Hypothalamus (tissue), 51 donors: ENCODE data around the gene ITGB1BP1.
A peak's percentile ranks its signal among the peaks of the same experiment; 100 is the strongest.

Source experiments
- DNase-seq, 51 donors: peaks; one replicate each; lab custom pipeline; 2025; lab: John Stamatoyannopoulos, UW

ITGB1BP1 gene

DNA sequence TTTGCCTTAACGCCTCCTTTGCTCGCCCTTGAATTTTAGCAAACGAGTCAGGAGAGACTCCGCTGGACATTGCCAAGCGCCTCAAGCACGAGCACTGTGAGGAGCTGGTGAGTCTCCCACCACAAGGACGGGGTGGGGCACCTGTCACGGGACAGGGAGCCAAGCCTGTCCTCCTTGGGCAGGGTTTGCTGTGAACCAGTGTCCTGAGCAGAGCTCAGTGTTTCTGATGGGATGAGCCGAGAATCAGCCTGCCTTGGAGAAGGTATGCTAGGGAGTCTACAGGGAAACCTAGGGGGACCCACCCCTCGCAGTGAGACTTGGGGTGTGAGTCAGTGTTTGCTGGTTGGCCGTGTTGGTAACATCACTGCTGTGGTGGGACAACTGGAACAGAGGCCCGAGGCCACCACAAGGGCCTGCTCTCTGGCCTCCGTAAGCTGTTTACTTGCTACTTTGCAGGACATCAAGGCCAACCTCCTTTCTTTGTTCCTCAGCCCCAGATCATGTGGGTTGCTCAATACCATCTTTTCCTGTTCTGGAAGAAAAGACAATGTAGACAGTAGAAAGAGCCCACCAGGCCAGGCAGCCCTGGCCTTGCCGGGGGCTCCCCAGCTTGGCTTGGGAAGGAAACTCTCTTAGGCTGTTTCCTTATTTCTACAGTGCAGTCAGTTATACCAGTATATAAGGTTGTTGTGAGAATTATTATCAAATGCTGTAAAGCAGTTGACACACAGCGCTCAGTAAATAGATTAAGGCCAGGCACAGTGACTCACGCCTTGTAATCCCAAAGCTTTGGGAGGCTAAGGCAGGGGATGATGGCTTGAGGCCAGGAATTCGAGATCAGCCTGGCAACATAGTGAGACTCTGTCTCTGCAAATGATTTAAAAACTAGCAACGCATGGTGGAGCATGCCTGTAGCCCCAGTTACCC, 42.4 kb downstream of the ITGB1BP1 start:
- DNase-seq, result peak in 1 of 51 donors; percentile 22

DNA sequence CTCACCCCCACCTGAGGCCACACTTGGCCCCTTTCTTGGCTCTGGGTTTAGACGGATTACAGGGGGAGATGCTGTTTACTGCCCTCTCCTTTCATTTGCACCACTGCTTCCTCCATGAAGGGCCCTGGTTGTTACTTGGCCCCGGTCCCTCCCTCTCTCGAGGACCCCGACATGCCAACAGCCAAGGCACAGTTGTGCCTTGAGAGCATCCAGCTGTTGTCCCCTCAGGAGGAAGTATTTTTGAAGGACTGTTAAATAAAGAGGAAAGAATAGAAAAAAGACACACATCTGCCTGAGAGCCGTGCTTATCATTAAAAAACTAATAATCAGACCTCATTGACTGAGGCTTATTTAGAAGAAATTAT, 44.0 kb downstream of the ITGB1BP1 start:
- no peak for DNase-seq

DNA sequence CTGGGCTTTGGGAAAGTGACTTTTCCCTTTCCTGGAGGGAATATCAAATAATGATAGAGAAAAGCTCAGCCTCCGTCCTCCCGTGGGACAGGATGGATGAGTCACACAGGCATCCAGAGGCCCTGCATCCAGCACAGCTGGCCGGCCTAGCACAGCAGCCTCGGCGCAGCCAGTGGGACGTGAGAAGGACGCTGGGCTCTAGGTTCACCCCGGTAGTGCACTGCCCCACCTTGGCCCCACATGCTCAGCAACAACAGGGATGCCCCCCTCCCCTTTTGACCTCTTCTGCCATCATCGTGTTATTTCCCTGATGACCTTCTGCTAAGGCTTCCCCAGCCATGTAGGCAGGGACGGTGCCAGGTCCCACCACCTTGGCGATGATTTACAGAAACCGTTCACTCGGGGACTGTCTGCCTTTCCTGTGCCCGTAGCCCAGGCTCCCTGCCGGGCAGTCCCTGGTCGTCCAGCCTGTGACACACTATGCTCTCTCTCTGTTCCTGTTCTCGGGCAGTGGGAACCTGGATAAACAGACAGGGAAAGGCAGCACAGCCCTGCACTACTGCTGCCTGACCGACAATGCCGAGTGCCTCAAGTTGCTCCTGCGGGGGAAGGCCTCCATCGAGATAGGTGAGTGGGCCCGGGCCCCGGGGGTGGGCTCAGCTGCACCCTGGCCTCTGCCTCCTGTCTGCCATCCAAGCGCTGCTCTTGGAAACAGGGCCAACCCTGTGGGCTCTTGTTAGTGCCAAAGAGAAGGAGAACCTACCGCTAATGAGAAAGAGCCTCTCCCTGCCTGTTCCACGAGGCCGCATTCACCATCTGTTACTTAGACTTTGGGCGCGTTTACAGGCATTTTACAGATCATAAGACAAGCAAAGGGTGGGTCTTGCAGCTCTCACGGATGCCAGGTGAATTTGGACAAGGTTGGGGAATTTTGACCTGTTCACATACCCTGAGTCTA, 44.6 kb downstream of the ITGB1BP1 start:
- DNase-seq, result no peak

DNA sequence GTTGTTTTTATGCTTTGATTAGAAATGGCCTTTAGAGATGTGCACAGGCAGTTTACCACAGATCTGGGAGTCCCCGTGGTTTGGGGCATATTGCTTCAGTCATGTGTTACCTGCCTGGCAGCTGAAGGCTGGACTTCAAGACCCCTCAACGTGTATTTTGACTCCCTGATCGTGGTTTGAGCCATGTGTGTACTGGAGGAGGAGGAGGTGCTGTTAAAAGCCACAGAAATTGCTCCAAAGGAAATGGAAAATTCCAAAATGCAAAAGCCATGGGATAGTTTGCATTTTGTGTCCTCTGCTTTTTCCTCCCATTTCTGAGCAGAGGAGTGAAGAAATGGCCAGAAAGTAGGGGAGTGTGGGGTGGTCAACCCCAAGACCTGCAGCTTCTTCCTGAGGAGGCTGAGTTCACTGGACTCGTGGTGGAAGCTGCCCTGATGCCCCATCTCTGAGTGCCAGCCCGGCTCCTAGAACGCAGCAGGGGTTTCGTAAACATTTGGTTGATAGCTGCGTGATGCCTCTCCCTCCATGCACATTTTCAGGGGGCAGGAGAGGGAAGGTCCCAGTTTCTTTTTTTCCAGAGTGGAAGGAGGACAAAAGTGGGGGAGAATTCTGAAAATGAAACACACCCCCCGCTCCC, 45.7 kb downstream of the ITGB1BP1 start:
- DNase-seq, result no peak

DNA sequence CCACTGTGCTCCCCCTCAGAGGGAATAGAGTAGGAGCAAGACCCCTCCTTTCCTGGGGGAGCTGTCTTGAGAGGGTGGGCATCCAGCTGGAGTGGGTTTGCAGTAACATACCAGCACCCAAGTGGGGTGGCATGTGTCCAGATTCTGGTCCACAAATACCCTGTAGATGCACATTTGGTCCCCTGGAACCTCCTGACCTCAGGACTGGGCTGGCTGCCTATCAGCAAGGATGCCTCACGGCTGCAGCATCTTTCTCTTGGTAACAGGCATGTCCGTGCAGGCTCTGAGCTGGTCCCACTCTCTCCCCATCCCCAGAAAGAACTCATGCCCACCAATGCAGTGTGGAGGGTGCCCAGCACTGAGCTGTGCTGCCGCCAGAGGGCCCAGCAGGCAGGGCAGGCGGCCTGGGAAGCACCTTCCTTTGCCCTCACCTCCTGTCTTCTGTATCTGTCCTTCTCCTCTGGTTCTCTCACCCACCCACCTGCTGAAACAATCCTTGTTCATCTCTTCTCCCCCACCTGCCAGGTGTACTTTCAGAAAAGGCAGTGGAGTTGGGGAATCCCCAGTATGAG, 47.4 kb downstream of the ITGB1BP1 start:
- no peak for DNase-seq

DNA sequence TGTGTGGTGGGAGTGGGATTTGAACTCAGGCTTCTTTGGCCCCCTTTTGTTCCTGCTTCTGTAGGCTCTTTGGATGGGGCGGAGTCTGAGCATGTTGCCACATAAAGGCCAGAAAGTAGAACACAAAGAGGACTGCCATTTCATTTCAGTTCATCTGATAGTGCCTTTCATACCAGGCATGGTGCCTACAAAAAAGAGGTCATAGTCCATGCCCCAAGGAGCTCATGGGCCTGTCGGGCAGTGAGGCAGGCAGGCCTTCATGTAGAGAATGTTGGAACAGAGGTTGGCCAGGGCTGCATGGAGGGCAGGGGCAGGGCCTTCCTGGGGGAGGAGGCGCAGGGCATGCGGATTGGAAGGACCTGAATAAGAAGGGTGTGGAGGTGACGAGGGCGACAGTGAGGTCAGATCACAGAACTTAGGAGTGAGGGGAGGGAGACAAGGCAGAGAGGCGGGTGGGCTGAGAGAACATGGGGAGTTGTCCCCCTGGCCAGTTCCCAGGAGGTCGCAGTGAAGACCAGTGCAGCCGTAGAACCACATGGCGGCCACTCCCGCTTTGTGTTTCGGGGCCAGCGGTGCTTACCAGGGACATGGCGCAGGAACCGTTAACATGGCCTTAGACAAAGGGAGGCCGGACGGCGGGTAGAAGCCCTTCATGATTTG, 49.1 kb downstream of the ITGB1BP1 start:
- DNase-seq, result no peak

DNA sequence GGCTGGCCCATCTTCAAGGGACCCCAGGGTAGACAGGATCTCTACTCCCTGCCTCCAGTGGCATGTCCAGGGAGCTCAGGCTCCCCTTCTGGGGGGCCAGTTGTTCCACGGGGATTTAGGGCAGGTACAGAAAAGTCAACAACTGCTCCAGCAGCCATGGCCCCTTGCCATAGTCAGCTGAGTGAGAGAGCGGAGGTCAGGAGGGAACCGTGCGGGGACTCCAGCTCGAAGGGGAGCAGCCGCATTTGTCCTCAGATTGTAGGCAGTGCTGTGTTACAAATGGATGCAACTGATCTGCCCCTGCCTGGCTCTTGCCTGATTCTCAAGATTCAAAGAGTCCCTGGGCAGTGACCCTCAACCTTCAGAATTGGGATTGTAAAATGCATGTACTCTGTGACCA, 49.9 kb downstream of the ITGB1BP1 start:
- DNase-seq, result no peak

DNA sequence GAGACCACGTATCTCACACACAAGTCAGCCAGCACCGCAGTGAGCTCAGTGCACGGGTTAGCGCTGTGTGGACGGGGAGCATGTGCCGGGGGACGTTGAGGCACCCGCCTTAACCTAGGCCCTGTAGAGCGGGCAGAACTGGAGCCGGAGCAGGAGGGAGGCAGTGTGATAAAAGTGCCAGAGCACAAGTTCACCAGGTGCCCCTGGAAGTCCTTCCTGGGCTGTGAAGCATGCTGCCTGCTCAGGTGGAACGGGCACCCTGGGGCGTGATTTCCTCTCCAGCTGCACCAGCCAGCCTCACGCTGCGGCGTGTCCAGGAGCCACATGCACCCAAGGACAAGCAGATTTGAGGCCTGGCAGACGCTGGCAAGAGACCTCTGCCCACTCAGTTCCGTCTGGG, 50.3 kb downstream of the ITGB1BP1 start:
- no peak for DNase-seq

DNA sequence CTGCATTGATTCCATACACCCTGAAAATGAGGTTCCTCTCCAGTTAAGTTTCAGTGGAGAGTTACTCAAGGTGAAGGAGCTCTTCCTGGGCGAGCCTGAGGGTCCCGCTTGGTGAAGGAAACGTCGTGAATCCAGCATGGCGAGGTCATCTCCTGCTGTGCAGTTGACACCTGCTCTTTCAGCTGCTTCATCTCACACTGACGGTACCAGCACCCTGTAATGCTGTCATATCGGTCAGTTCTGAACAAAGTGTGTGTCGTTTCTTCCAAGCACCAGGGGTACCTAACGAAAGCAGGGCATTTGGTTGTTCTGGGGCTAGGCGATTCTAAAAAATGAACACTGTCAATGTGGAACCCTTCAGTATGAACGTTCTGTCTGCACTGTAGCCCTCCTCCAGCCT, 52.6 kb downstream of the ITGB1BP1 start:
- no peak for DNase-seq

DNA sequence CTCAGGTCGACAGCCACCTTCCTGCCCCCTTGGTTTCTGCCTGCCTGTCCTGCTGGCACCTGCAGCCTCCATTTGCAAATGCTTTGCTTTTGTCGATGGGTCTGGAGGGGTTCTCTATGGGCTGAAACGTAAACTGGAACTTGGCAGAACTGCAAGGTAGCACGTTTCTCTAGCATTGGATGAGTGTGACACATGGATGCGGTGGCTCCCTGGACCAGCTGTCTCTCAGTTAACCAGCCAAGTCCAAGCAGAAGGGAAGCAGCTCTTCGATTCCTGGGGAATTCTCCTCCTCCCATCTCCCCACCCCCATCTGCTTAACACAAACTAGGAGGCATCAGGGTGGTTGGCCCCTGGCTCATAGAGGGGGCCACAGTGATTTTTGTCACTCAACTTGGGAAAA, 57.3 kb downstream of the ITGB1BP1 start:
- DNase-seq, result no peak

DNA sequence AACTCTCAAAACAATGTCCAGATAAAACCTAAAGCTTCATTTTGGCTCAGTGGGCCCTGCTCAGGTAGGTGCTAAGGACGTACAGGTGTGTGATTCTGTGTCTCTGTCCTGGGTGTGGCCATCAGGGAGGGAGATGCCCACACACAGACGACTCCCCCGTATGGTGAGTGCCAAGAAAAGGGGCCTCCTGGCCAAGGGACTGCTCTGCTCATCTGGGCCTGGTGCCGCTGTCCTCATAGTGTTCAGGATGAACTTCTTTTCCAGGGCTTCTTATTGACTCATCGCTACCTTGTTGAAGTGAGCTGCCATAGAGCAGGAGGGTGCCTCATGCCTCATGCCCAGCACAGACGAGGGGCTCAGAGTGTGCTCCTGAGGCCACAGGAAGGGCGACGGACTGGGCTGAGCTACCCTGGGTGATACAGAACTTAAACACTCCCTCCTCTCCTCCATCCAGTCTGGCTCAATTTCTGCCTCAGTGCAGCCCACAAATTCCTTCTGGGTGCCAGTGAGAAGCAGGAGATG, 57.8 kb downstream of the ITGB1BP1 start:
- DNase-seq, result no peak

DNA sequence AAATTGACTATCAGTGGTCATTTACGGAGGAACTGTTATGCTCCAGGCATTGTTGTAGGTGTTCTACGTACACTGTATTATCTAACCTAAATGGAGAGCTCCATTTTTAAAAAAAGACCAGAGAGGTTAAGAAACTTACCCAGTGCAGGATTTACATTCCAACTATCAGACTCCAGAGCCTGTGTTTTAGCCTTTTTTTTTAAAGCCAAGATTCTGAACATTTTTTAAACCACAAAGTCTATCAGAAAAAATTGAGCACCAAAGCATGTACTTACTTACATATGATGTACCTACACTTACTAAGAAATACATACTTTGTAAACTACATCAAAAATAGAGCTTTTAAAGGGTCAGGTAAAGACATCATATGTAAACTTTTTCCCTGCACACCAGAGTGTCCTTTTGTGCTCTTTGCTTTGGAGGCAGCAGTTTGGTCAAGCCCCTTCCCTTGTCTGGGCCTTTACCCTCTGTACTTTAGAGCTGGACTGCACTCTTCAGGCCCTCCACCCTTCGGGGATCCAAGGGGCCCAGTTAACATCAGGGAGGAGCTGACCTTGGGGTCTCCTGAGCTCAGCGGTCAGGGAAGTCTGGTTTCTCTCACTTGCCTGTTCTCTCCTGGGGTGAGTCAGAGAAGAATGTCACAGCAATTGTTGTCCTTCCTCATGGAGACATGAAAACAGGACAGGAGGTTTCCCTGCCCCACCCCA, 58.4 kb downstream of the ITGB1BP1 start:
- DNase-seq, result no peak

DNA sequence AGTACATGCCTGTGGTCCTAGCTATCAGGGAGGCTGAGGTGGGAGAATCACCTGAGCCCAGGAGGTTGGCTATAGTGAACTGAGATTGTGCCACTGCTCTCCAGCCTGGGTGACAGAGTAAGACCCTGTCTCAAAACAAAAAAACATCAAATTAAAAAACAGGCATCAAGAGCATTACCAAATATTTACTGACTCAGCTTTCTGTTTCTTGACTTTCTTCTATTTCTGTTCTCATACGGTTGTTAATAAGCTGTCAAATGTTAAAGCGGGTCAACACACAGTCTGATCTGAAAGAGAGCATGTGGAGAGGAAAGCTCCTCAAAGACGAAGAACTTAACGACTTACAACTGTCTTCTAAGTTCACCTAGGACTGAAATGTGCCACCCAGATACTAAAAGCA, 59.0 kb downstream of the ITGB1BP1 start:
- DNase-seq, result no peak

DNA sequence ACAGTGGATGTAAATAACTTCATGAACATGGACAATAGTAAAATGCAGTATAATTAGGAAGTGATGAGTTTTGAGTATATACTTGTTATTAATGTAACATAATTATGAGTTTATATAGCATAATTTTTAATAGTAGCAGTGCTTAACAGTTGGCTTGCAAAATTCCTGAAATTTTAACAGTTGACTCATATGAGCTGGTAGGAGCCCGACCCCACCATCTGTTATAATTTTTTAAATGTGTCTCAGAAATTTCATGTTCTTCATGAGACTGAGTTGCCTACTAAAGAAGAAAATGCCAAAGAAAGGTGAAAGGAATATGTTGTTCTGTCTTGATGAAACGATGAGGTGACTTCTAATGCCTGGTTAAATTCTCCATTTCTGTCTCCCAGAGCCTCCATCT, 62.6 kb downstream of the ITGB1BP1 start:
- DNase-seq, result no peak

DNA sequence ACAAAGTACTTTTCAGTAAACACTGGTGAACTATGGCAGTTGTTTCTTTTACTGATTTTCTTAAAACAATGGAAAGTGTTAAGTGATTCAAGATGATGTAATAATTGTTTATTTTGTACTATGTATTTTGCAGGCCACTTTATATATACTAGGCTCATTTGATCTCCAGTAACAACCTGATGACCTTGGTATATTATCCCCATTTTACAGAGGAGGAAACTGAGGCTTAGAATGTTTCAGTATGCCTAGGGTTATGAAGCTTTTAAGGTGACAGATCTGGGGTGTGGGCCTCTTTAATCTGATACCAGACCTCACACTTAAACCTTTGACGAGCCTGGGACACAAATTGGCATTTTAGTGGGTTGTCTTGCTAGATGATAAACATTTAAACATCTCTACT, 63.2 kb downstream of the ITGB1BP1 start:
- DNase-seq, result no peak

DNA sequence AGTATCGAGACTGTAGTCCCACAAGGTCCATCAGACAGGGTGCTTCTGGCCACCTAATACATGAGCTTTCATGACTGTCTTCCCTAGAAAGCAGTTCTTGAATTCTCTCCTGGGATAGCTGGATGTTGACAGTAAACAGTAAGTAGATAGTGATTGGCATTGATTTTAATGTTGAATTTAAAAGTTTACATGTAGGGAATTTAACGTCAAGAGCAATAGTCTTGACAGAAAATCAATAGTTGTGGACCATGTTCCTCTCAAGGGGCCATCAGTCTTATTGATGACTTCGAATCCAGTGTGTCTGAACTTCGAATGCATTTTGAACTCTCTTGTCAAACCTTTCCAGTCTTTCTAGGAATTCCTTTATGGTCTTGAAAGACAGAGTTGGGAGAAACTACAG, 63.9 kb downstream of the ITGB1BP1 start:
- DNase-seq, result no peak

DNA sequence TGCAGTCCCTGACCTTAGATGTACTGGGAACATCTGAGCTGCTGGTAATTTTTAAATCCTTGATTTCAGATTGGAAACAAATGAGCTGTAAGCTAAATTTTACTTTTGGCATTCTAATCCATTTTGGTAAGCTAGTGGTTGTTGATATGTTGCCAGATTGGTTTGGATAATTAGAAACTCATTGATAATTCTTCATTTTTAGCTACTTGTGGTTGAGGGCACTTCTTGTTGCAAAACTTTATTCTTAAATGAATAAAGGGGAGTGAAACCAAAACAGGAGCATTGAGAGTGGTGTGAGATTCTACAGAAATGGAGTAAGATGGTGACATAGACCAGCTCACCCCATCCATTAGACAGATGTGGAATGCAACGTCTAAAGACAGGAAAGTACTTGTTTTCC, 64.5 kb downstream of the ITGB1BP1 start:
- DNase-seq, result no peak

DNA sequence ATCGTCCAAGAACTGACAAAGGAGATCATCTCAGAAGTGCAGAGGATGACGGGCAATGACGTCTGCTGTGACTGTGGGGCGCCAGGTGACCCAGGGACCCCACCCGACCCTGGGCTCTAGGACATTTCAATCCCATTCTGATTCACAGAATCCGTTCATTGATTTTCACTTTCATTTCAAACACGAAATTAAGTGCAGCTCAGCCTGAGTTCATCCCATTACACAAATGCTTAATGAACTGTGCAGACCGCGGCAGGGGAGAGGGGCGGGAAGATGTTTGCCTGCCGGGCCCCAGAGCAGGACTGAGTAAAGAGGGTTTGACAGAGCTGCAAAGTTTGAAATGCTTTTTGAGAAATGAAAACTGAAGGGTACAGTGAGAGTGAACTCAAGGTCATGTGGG, 67.1 kb downstream of the ITGB1BP1 start:
- DNase-seq, result no peak

DNA sequence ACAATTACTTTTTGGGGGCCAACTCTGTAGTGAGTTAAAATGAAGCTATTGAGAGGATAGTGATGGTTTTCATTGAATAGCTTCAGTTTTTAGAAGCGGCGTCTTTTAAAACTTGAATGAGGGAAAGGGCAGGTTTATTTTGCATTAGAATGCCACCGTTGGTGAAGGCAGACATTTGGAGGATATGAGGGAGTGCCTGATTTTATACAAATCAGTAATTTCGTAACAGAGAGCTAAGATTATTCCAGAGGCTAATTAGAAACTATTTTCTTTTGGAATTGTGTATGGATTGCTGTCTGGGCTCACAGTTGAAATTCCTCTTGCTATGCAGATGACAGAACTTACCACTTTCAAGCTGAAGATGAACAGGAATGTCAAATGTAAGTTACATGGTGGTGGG, 67.6 kb downstream of the ITGB1BP1 start:
- DNase-seq, result peak in 1 of 51 donors; percentile 26
